Ishikawa (cell line): Measurements from ENCODE around the gene WDR62.

ENCODE experiments used
- CEBPB ChIP-seq: IDR thresholded peaks from 2 replicates; pipeline ENCODE4 v1.6.1; 2012
- CREB1 ChIP-seq: IDR thresholded peaks from 2 replicates; pipeline ENCODE4 v1.6.1; 2012; ENCODE audit warnings: low read depth
- EGR1 ChIP-seq: IDR thresholded peaks from 2 replicates; pipeline ENCODE4 v1.6.1; 2012
- EP300 ChIP-seq: IDR thresholded peaks from 2 replicates; pipeline ENCODE4 v1.6.1; 2012; ENCODE audit warnings: borderline replicate concordance
- FOXM1 ChIP-seq: IDR thresholded peaks from 2 replicates; pipeline ENCODE4 v1.6.1; 2012; ENCODE audit warnings: low read depth, borderline replicate concordance
- NFIC ChIP-seq: IDR thresholded peaks from 2 replicates; pipeline ENCODE4 v1.6.1; 2012
- RAD21 ChIP-seq: IDR thresholded peaks from 2 replicates; pipeline ENCODE4 v1.6.1; 2012; ENCODE audit warnings: low read depth
- TAF1 ChIP-seq: IDR thresholded peaks from 2 replicates; pipeline ENCODE4 v1.6.1; 2012; ENCODE audit warnings: low read depth, mild to moderate bottlenecking
- TCF12 ChIP-seq: IDR thresholded peaks from 2 replicates; pipeline ENCODE4 v1.6.1; 2012; ENCODE audit warnings: low read depth
- TEAD4 ChIP-seq: IDR thresholded peaks from 2 replicates; pipeline ENCODE4 v1.6.1; 2012
- YY1 ChIP-seq: IDR thresholded peaks from 2 replicates; pipeline ENCODE4 v1.6.1; 2012; ENCODE audit warnings: low read depth
- ZBTB7A ChIP-seq: IDR thresholded peaks from 2 replicates; pipeline ENCODE4 v1.6.1; 2012; ENCODE audit warnings: low read depth
- TF ChIP-seq, protein P1 (sequence below): IDR thresholded peaks from 2 replicates; pipeline ENCODE4 v1.6.1; 2012; ENCODE audit warnings: low read depth, mild to moderate bottlenecking
- TF ChIP-seq, protein P2 (sequence below): IDR thresholded peaks from 2 replicates; pipeline ENCODE4 v1.6.1; 2012
- TF ChIP-seq, protein P3 (sequence below): IDR thresholded peaks from 2 replicates; pipeline ENCODE4 v1.6.1; 2012

Gene WDR62

DNA sequence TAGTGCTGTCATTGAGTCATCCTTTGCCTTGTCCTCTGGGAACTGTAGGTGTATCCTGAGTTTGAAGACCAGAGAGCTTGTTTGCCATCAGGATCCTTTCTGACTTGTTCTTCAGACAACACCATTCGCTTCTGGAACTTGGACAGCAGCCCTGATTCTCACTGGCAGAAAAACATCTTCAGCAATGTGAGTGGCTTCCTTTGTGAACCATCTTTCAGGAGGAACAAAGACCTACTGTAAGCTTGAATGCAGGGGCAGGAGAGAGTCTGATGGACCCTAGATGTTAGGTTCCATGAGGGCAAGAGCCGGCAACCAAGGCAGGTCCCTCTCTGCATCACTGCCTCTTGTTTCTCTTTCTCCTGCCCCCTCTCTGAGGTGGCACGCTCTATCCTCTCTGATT lies 26.7 kb downstream of the WDR62 start:
- no peak for TF ChIP-seq TEAD4

DNA sequence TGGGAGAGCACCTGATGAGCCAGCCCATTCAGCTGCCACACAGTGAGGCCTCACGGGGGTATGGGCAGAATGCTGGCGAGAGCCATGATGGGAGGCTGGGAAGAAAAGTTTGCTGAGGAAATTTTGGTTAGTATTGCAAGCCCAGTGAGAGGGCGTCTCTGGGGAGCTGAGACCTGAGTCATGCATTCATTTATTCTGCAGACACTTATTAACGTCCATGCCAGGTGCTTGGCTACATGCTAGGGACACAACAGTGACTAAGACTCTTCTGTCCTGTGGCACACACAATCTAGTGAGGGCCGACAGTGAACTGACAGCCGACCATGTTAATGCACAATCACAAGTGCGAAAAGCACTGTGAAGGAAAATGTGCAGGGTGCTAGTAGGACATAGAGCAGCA lies 27.2 kb downstream of the WDR62 start:
- no peak for TF ChIP-seq YY1
- TF ChIP-seq EP300, result no peak
- no peak for TF ChIP-seq CEBPB
- no peak for TF ChIP-seq EGR1
- TF ChIP-seq TCF12, result no peak
- no peak for TF ChIP-seq TAF1
- no peak for TF ChIP-seq TEAD4
- TF ChIP-seq ZBTB7A, result no peak

DNA sequence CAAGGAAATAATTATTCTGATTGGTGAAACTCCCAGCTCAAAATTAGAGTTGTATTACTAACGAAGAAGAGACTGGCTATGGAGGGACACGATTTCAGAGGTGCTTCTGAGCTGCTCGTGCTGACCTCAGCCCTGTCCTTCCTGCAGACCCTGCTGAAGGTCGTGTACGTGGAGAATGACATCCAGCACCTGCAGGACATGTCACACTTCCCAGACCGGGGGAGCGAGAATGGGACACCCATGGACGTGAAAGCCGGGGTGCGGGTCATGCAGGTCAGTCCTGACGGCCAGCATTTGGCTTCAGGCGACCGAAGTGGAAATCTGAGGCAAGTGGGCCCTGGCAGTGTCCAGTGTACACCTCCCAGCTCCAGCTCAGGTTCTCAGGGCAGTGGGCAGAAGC lies 28.2 kb downstream of the WDR62 start:
- TF ChIP-seq FOXM1, result no peak
- no peak for TF ChIP-seq NFIC
- TF ChIP-seq EP300, result no peak
- no peak for TF ChIP-seq TAF1
- TF ChIP-seq ZBTB7A, result no peak
- TF ChIP-seq, protein P1, sequence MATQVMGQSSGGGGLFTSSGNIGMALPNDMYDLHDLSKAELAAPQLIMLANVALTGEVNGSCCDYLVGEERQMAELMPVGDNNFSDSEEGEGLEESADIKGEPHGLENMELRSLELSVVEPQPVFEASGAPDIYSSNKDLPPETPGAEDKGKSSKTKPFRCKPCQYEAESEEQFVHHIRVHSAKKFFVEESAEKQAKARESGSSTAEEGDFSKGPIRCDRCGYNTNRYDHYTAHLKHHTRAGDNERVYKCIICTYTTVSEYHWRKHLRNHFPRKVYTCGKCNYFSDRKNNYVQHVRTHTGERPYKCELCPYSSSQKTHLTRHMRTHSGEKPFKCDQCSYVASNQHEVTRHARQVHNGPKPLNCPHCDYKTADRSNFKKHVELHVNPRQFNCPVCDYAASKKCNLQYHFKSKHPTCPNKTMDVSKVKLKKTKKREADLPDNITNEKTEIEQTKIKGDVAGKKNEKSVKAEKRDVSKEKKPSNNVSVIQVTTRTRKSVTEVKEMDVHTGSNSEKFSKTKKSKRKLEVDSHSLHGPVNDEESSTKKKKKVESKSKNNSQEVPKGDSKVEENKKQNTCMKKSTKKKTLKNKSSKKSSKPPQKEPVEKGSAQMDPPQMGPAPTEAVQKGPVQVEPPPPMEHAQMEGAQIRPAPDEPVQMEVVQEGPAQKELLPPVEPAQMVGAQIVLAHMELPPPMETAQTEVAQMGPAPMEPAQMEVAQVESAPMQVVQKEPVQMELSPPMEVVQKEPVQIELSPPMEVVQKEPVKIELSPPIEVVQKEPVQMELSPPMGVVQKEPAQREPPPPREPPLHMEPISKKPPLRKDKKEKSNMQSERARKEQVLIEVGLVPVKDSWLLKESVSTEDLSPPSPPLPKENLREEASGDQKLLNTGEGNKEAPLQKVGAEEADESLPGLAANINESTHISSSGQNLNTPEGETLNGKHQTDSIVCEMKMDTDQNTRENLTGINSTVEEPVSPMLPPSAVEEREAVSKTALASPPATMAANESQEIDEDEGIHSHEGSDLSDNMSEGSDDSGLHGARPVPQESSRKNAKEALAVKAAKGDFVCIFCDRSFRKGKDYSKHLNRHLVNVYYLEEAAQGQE, result no peak
- TF ChIP-seq YY1, result no peak
- TF ChIP-seq EGR1, result no peak
- TF ChIP-seq CREB1, result no peak
- no peak for TF ChIP-seq RAD21
- no peak for TF ChIP-seq TCF12
- TF ChIP-seq CEBPB, result no peak
- TF ChIP-seq, protein P2, sequence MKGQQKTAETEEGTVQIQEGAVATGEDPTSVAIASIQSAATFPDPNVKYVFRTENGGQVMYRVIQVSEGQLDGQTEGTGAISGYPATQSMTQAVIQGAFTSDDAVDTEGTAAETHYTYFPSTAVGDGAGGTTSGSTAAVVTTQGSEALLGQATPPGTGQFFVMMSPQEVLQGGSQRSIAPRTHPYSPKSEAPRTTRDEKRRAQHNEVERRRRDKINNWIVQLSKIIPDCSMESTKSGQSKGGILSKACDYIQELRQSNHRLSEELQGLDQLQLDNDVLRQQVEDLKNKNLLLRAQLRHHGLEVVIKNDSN, result no peak
- TF ChIP-seq, protein P3, sequence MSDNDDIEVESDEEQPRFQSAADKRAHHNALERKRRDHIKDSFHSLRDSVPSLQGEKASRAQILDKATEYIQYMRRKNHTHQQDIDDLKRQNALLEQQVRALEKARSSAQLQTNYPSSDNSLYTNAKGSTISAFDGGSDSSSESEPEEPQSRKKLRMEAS, result no peak
- no peak for TF ChIP-seq TEAD4

DNA sequence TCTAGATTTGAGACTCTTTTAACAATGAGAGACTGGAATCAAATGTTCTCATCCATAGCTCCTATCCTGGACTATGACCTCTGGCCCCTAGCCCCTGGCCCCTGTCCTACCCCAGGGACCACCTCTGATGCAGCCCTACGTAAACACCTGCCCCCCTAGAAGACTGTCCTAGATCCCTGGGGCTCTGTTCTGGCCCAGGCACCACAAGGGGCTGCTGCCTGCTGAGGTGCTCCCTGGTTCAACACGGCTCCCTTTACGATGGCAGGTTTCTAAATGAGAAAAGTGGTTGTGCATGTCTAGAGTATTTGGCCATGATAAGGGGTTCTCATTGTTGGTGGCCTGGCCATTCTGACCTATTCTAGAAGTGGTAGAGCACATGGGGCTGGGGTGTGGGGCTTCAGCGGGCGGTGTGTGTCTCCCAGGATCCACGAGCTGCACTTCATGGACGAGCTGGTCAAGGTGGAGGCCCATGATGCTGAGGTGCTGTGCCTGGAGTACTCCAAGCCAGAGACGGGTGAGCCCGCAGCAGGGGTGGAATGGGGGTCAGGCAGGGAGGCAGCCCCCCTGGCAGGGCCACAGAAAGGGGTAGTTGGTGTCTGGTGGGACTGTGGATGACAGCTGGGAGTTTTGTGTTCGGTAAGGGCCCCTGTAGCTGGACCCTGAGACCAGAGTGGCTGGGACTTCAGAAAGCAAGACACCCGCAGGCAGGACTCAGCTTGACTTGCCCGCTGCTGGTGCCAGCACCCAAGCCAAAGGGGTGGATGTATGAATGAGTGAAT lies 29.7 kb downstream of the WDR62 start:
- TF ChIP-seq, protein P2, result no peak
- no peak for TF ChIP-seq CEBPB
- no peak for TF ChIP-seq NFIC
- TF ChIP-seq EP300, result no peak
- TF ChIP-seq TEAD4, result no peak
- TF ChIP-seq TCF12, result no peak
- TF ChIP-seq, protein P1, result no peak
- TF ChIP-seq RAD21, result no peak
- no peak for TF ChIP-seq TAF1
- no peak for TF ChIP-seq YY1
- TF ChIP-seq EGR1, result no peak
- no peak for TF ChIP-seq ZBTB7A
- TF ChIP-seq, protein P3, result no peak
- no peak for TF ChIP-seq CREB1
- TF ChIP-seq FOXM1, result no peak

DNA sequence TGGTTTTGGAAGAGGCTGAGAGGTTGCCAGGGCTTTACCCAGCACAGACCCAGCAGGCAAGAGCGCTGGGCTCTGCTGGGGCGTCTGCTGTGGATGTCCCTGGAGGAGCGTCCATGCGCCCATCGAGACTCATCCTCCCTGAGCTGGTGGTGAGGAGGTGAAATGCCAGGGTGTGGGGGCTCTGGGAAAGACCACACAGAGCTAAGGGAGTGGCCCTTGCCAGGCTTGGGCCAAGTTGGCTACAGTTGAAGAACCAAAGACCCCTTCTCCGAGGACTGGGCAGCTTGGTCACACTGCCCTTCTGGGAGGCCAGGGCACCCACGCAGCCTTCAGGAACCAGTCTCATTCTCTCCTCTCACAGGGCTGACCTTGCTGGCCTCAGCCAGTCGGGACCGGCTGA lies 31.6 kb downstream of the WDR62 start:
- TF ChIP-seq TCF12 (no peak), EGR1 (no peak)
- TF ChIP-seq, protein P2, result no peak

DNA sequence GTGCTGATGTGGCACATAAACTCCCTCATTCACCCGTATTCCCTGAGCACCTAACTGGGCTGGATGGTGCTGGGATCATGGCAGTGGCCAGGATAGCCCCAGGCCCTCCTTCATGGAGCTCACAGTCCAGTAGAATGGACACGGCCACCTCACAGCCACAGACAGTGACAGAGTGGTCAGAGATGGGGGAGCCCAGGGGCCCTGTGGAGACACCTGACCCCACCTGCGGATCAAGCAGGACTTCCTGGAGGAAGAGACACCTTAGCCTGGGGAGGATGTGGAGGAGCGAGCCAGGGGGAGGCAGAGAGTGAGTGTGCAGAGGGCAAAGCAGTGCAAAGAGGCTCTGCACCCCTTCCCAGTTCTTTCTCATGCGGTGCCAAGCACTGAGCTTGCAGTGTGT lies 35.1 kb downstream of the WDR62 start:
- TF ChIP-seq TCF12, result no peak
- TF ChIP-seq CEBPB, result no peak
- TF ChIP-seq YY1, result no peak
- no peak for TF ChIP-seq EGR1
